GM18868 (cell line): ENCODE results near the gene PDLIM5.
"Not testable (repeated sequence)": the region's sequence is repeated elsewhere in the genome, so short reads cannot be mapped to it uniquely, and the experiment has no call there.

Experiments
- ATAC-seq: cut with Tn5 transposase; IDR thresholded peaks from one replicate; pipeline ENCODE4 v1.9.1; 2021; ENCODE audit warnings: mild to moderate bottlenecking, moderate library complexity; ENCODE audit not compliant: unreplicated experiment

Gene PDLIM5

GRCh38 chr4:94583914-94584641, 132.3 kb downstream of the PDLIM5 start:
- peak; percentile 63 for ATAC-seq

DNA sequence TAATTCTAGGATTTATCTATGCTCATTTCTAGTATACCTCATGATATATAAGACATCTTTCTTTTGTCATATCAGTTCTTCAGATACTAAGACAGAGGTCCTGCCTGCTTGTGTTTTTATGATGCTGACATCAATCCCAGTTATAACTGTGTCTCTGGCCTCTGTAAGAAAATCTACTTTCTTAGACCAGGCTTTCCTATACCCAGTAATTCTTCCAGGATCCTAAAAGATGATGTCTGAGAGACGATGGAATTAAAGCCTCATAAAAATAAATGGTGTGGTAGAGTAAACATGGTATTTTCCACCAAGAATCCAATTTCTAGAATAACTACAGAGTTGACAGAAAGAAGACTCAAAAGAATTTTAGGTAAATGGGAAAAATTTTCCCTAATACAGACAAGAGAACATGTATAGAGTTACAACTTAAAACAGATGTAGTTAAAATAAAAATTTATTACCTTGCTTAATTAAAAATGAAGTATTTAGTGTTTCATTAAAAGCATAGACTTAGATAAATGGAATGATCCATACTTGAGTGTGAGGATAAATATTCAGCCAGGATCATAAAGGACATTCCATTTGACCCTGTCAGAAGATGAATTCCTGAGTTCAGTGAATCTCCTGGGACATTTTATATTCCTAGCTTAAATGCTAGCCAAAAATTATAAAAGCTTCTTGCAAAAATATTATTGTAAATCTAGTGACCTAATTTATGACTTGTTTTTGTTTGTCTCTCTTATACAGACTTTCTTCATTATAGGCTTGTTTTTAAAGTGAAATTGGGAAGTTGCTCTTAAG, 137.4 kb downstream of the PDLIM5 start:
- no peak for ATAC-seq

DNA sequence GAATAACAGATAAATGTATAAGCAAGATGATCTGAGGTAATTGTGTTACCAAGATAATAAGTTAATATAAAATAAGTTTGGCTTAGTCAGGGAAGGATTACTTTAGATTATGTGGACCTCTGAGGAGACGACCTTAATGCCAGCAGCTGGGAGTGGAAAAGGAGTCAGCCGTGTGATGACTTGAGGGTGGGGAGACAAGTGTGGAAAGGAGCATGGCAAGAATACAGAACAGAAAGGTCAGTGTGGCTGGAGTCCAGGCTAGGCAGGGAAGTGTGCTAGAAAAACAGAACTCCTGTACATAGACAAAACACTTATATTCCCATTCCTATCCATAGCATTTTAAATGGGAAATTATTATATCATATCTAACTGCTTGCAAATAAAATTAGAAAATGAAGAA, 138.8 kb downstream of the PDLIM5 start:
- ATAC-seq = no peak

DNA sequence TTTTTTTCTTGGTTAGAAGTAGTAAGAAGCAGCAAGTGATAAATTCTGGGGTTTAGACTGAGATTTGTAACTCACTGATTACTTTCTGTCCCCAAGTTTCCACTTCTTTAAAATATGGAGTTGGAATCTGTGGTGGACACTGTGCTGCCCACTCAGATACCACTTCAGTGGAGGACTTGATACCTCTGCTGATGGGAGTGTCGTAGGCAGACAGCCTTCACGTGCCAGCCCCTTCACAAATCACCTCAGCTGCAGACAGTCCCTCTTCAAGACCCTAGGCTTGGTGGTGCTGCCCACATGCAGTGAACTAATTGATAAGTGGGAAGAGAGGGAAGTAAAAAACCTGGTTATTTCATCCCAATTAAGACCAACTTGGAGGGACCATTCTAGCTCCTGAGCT, 139.5 kb downstream of the PDLIM5 start:
- ATAC-seq = no peak

GRCh38 chr4:94595013-94595412, 143.3 kb downstream of the PDLIM5 start:
- ATAC-seq = no peak

- ATAC-seq = peak; percentile 82
Observed at GRCh38 chr4:94595880-94596483, 144.2 kb downstream of the PDLIM5 start.

GRCh38 chr4:94598758-94599157, 147.0 kb downstream of the PDLIM5 start:
- ATAC-seq = peak; percentile 74

- no peak for ATAC-seq
Observed at GRCh38 chr4:94603170-94603747, 151.5 kb downstream of the PDLIM5 start.

- no peak for ATAC-seq
Observed at GRCh38 chr4:94605241-94605805, 153.6 kb downstream of the PDLIM5 start.

- ATAC-seq = no peak
Observed at GRCh38 chr4:94610145-94610544, 158.4 kb downstream of the PDLIM5 start.

GRCh38 chr4:94613248-94613647, 161.5 kb downstream of the PDLIM5 start:
- no peak for ATAC-seq

DNA sequence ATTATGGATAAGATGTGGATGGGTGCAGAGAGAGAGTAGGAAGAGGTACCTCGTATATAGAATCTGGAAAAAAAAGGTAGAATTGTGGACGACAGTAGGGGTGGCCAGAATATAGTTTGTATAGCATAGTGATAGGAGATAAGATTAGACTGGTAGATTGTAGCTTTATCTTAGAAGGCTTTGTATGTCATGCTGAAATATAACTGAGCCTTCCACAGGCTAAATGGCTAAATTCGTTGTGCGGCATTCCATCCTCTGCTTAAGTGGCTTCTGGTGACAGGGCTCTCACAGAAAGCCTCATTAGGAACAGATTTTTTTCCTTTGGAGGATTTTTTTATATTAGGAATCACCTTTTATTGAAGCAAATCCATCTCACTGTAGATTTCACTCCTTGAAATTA, 163.7 kb downstream of the PDLIM5 start:
- no peak for ATAC-seq

DNA sequence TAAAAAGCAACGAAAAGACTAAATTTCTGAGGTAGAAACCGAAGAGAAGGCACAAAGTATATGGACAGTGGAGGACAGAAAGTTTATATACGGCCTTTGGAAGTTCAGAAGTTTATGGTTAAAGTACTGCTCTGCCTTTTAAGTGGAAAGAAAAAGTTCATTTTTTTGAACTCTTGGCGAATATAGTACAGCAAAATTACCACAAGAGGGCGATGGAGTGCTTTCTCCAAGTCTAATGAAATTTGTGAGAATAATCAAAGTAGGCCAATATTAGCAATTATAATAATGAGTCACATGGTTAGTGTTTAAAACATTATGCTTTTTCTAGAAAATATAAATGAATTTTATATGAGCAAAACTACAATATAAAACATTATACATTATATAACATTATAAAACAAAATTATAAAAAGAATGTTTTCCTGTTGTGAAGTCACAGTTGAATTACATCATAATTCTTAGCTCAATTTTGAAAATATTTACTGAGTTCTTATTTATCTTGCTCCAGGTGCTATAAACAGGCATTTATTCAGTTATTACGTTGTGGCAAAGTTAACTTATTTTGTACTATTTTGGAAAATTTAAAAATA, 169.8 kb downstream of the PDLIM5 start:
- peak; percentile 79 for ATAC-seq

DNA sequence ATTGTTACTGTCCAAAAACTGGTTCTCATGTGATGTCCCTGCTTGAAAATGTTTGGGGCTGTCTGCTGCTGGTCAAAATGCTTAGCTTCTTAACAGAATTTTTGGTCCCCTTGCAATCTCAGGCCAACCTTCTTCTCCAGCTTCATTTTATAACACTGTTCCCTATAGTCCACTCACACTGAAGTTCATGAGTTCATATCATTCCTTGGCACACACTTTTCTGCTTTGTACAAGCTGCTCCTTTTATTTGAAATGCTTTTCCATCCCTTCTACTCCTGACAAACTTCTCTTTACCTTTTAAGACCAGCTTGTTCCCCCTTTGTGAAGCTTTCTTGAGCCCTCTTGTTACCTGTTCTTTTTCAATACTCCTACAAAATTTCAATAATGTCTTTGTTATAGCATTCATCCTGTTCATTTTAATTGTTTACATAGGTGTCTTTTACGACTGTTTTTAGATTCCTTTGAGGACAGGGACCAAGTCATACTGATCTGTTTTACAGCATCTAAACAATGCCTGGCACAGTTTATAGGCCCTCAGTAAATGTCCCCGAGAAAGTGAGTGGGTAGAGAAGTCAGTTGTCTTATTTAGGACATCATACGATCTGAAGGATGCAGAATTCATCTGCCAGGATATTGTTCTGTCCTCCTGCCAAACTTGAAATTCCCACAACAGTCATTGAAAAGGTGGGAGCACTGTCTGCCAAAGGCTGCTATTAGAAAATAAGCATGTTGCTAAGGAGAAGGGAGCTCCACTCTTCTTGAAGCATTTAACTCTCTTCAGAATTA, 171.6 kb downstream of the PDLIM5 start:
- no peak for ATAC-seq

DNA sequence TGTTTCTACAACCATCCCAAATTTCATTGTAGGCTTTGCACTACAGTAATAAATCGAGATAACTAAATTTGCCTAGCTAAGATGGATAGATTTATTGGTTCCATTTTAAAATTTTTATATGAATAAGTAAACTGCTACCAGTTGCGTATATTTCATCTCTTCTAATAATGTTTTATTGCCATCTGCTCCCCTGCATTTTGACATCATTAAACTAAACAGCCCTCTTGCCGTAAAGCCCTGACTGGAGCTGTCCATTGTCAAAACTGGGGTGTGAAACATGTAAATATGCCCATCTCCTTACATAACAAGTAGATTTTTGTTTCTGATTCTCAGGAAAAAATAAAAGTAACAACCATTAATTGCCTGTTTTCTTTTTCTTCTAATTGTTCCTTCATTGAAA, 175.2 kb downstream of the PDLIM5 start:
- ATAC-seq = no peak

DNA sequence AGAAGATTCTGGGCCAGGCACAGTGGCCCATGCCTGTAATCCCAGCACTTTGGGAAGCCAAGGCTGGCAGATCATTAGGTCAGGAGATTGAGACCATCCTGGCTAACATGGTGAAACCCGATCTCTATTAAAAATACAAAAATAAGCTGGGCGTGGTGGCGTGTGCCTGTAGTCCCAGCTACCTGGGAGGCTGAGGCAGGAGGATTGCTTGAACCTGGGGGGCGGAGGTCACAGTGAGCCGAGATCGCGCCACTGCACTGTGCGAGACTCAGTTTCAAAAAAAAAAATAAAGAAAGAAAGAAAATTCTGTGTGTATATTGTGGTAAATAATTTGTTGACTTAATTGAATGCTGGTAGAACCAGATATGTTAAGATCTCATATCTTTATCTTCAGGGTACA, 177.3 kb downstream of the PDLIM5 start:
- ATAC-seq = not testable (repeated sequence)

DNA sequence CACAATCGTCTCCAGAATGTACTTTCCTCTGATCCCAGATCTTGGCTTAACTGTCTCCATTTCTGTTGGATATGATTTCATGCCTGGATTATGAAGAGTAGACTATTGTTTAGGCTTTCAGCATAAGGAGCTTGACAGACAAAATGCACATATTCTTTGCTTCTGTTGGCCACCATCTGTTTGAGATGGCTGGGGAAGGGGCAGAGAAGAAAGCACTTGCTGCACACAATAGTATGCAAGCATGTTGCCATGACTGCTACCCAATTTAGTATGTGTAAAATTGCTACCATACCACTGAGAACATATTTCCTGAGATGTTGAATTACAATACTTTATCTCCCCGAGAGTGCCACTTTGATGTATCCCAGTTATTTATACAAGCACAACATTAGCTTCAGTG, 178.1 kb downstream of the PDLIM5 start:
- ATAC-seq = no peak

DNA sequence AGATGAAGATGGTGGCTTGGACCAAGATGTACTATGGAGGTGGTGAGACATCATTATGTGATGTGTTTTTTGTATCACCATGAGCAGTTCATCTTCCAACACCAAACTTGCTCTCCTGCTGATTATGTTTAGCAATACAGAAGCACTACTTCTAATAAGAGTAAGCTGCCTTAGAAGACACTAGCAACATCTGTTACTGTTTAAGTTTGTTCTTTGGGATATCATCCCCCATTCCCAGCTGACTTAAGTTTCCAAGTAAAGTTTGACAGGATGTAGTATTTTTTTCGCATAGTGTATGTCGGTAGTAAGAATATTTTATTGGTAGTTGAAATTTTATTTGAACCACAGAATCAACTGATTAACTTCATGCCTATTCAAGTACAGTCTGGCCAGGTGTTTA, 182.5 kb downstream of the PDLIM5 start:
- ATAC-seq = no peak

DNA sequence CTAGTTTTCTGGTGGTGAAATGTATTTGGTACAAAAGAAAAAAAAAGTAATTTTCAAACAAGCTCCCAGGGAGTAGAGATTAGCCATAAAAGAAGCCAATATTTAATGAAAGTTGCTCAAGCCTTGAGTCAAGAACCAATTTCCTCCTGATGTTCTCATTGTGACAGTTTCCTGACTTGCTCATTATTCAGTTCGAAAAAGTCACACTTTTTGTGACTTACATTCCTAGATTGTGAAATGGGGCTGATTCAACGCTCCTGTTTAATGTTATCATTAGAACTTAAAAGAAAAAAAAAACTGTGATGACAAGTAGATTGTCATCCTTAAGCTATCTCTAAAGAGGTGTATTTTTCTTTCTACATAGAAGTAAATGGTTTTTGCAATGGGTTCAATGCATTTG, 183.4 kb downstream of the PDLIM5 start:
- ATAC-seq = no peak

DNA sequence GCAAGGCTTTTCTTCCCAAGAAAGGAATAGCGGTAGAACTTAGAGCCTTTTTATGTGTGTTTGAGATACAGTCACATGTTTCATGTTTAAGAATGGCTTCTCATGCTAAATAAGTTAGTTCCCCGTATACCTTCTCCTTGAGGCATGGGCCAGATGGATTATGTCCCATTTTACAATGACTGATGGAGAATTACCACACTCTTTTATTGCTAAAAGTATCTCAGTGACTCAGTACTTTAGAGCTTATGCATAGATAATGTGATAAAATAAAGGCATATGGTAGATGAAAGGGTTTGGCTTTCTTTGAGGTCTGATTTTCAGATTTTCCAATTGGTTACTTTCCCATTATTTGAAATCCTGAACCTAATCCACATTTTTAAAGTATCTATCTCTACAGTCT, 184.3 kb downstream of the PDLIM5 start:
- ATAC-seq = no peak
